ENCODE results near the gene MAPT. TPM values are rescaled to one million over a fixed set of nuclear protein-coding genes. Genes with fewer than 3 reads are reported as not detected.
A peak's percentile ranks its signal among the peaks of the same experiment; 100 is the strongest.
"Not testable (repeated sequence)": the region's sequence is repeated elsewhere in the genome, so short reads cannot be mapped to it uniquely, and the experiment has no call there.

Gene MAPT
- total RNA-seq, 1 experiment from 2014 or later: 0.03 TPM

- DNase-seq (ENCODE audit: low read depth in 1 of 2, low spot score in 2 of 2): no peak
- no peaks in the 10 kb centered on the region for H3K9me3 ChIP-seq (replicated peaks)
- peaks cover 44% of the 10 kb centered on the region for H3K27me3 ChIP-seq (replicated peaks)
- H3K27ac ChIP-seq: no peak overlapping the region
- H3K36me3 ChIP-seq: no peaks in the 10 kb centered on the region
- H3K4me3 ChIP-seq: no peak overlapping the region
- H3K4me1 ChIP-seq (replicated peaks): no peaks in the 10 kb centered on the region
Observed at GRCh38 chr17:45851464-45851863, 42.9 kb upstream of the MAPT start.

- Histone ChIP-seq H3K27me3 (replicated peaks) (peaks cover 40% of the 10 kb centered on the region), H3K4me3 (no peak overlapping the region), H3K9me3 (replicated peaks) (no peaks in the 10 kb centered on the region), H3K27ac (no peak overlapping the region), H3K36me3 (no peaks in the 10 kb centered on the region), H3K4me1 (replicated peaks) (no peaks in the 10 kb centered on the region)
- DNase-seq (ENCODE audit: low read depth in 1 of 2, low spot score in 2 of 2): no peak
Observed at GRCh38 chr17:45851873-45852272, 42.5 kb upstream of the MAPT start.

- DNase-seq (ENCODE audit: low read depth in 1 of 2, low spot score in 2 of 2): peak; percentile 33 to 61
- no peaks in the 10 kb centered on the region for H3K36me3 ChIP-seq
- no peak overlapping the region for H3K4me3 ChIP-seq
- no peak overlapping the region for H3K27ac ChIP-seq
- H3K9me3 ChIP-seq (replicated peaks): no peaks in the 10 kb centered on the region
- H3K27me3 ChIP-seq (replicated peaks): peaks cover 31% of the 10 kb centered on the region
- H3K4me1 ChIP-seq (replicated peaks): no peaks in the 10 kb centered on the region
Observed at GRCh38 chr17:45852535-45853297, 41.6 kb upstream of the MAPT start.

GRCh38 chr17:45854209-45854608 is 40.1 kb upstream of the MAPT start:
- Histone ChIP-seq H3K9me3 (replicated peaks) (no peaks in the 10 kb centered on the region), H3K36me3 (no peaks in the 10 kb centered on the region), H3K27ac (no peak overlapping the region), H3K4me3 (no peak overlapping the region), H3K27me3 (replicated peaks) (peaks cover 22% of the 10 kb centered on the region), H3K4me1 (replicated peaks) (no peaks in the 10 kb centered on the region)
- DNase-seq (ENCODE audit: low read depth in 1 of 2, low spot score in 2 of 2): no peak

GRCh38 chr17:45855691-45856336 is 38.5 kb upstream of the MAPT start:
- Histone ChIP-seq H3K27me3 (replicated peaks) (peaks cover 12% of the 10 kb centered on the region), H3K36me3 (no peaks in the 10 kb centered on the region), H3K9me3 (replicated peaks) (no peaks in the 10 kb centered on the region), H3K27ac (no peak overlapping the region), H3K4me3 (no peak overlapping the region), H3K4me1 (replicated peaks) (no peaks in the 10 kb centered on the region)
- DNase-seq (ENCODE audit: low read depth in 1 of 2, low spot score in 2 of 2): no peak

GRCh38 chr17:45857977-45858708 is 36.2 kb upstream of the MAPT start:
- no peaks in the 10 kb centered on the region for H3K4me1 ChIP-seq (replicated peaks)
- no peaks in the 10 kb centered on the region for H3K36me3 ChIP-seq
- H3K27ac ChIP-seq: no peak overlapping the region
- no peak overlapping the region for H3K4me3 ChIP-seq
- no peak for DNase-seq (ENCODE audit: low read depth in 1 of 2, low spot score in 2 of 2)
- peaks cover 18% of the 10 kb centered on the region for H3K27me3 ChIP-seq (replicated peaks)
- H3K9me3 ChIP-seq (replicated peaks): peaks cover 5% of the 10 kb centered on the region; the same call in 1 of the 2 replicates

- H3K9me3 ChIP-seq (replicated peaks): peaks cover 5% of the 10 kb centered on the region; the same call in 1 of the 2 replicates
- H3K27me3 ChIP-seq (replicated peaks): peaks cover 45% of the 10 kb centered on the region
- H3K27ac ChIP-seq: no peak overlapping the region
- H3K4me1 ChIP-seq (replicated peaks): no peaks in the 10 kb centered on the region
- no peaks in the 10 kb centered on the region for H3K36me3 ChIP-seq
- H3K4me3 ChIP-seq: no peak overlapping the region
- DNase-seq (ENCODE audit: low read depth in 1 of 2, low spot score in 2 of 2): no peak
Observed at GRCh38 chr17:45861165-45861564, 33.2 kb upstream of the MAPT start.

- not testable (repeated sequence) for DNase-seq (ENCODE audit: low read depth in 1 of 2, low spot score in 2 of 2); H3K36me3 ChIP-seq; H3K4me1 ChIP-seq (replicated peaks); H3K9me3 ChIP-seq (replicated peaks); H3K27ac ChIP-seq; H3K4me3 ChIP-seq
- peaks cover 54% of the 10 kb centered on the region for H3K27me3 ChIP-seq (replicated peaks)
Observed at GRCh38 chr17:45862127-45862526, 32.2 kb upstream of the MAPT start.

- Histone ChIP-seq H3K36me3 (no peaks in the 10 kb centered on the region), H3K9me3 (replicated peaks) (peaks cover 5% of the 10 kb centered on the region; the same call in 1 of the 2 replicates), H3K27me3 (replicated peaks) (peaks cover 66% of the 10 kb centered on the region), H3K4me3 (no peak overlapping the region), H3K4me1 (replicated peaks) (no peaks in the 10 kb centered on the region), H3K27ac (no peak overlapping the region)
- DNase-seq (ENCODE audit: low read depth in 1 of 2, low spot score in 2 of 2): no peak
Observed at GRCh38 chr17:45863857-45864654, 30.3 kb upstream of the MAPT start.

GRCh38 chr17:45867171-45867570 is 27.2 kb upstream of the MAPT start:
- Histone ChIP-seq H3K27ac (no peak overlapping the region), H3K4me3 (no peak overlapping the region), H3K36me3 (no peaks in the 10 kb centered on the region), H3K27me3 (replicated peaks) (peaks cover 77% of the 10 kb centered on the region), H3K9me3 (replicated peaks) (peaks cover 3% of the 10 kb centered on the region; the same call in 1 of the 2 replicates), H3K4me1 (replicated peaks) (no peaks in the 10 kb centered on the region)
- no peak for DNase-seq (ENCODE audit: low read depth in 1 of 2, low spot score in 2 of 2)

GRCh38 chr17:45867702-45868101 is 26.7 kb upstream of the MAPT start:
- no peak for DNase-seq (ENCODE audit: low read depth in 1 of 2, low spot score in 2 of 2)
- peaks cover 78% of the 10 kb centered on the region for H3K27me3 ChIP-seq (replicated peaks)

GRCh38 chr17:45868276-45868675 is 26.1 kb upstream of the MAPT start:
- Histone ChIP-seq H3K27me3 (replicated peaks) (peaks cover 80% of the 10 kb centered on the region), H3K36me3 (no peaks in the 10 kb centered on the region), H3K27ac (no peak overlapping the region), H3K4me1 (replicated peaks) (no peaks in the 10 kb centered on the region), H3K9me3 (replicated peaks) (no peaks in the 10 kb centered on the region), H3K4me3 (no peak overlapping the region)
- DNase-seq (ENCODE audit: low read depth in 1 of 2, low spot score in 2 of 2): no peak

More at GRCh38 chr17:45867702-45868101, 26.7 kb upstream of the MAPT start:
- Histone ChIP-seq H3K4me1 (replicated peaks) (no peaks in the 10 kb centered on the region), H3K27ac (no peak overlapping the region), H3K36me3 (no peaks in the 10 kb centered on the region), H3K4me3 (no peak overlapping the region), H3K9me3 (replicated peaks) (no peaks in the 10 kb centered on the region)

GRCh38 chr17:45869676-45870341 is 24.5 kb upstream of the MAPT start:
- Histone ChIP-seq H3K36me3 (no peaks in the 10 kb centered on the region), H3K27ac (no peak overlapping the region), H3K4me3 (no peak overlapping the region), H3K4me1 (replicated peaks) (no peaks in the 10 kb centered on the region), H3K27me3 (replicated peaks) (peaks cover 77% of the 10 kb centered on the region), H3K9me3 (replicated peaks) (no peaks in the 10 kb centered on the region)
- no peak for DNase-seq (ENCODE audit: low read depth in 1 of 2, low spot score in 2 of 2)

Measured in SJSA1 (cell line).